Stimulated activated CD4-positive, alpha-beta T cell treated with anti-CD3 and anti-CD28 coated beads, TNF-alpha, amount 100 ng/mL, for 24 hours (primary cell): Measurements from ENCODE around the gene SLC39A13.

Experiments used
- DNase-seq, 3 experiments: peaks; one replicate each; pipeline ENCODE4 v3.0.0-alpha.2; 2020; ENCODE audit warnings: low read depth in 3 of 3

Gene SLC39A13

GRCh38 chr11:47430524-47430923, 22.1 kb downstream of the SLC39A13 start:
- no peak for DNase-seq

GRCh38 chr11:47431356-47432083, 23.1 kb downstream of the SLC39A13 start:
- no peak for DNase-seq

DNA sequence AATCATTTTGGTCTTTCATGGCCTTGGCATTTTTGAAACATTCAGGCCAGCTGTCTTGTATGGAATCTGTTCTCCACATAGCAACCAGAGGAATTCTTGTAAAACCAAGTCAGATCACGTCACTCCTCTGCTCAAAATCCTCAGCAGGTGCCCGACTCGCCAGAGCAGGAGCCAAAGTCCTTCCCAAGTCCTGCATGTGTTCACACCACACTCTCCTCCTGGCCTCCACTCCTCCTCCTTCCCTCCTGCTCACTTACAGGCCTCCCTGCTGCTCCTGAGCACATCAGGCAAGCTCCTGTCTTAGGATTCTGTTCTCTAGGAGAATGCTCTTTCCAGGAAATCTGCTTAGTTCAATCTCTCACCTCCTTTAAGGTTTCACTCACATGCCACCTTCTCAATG, 24.8 kb downstream of the SLC39A13 start:
- no peak for DNase-seq

DNA sequence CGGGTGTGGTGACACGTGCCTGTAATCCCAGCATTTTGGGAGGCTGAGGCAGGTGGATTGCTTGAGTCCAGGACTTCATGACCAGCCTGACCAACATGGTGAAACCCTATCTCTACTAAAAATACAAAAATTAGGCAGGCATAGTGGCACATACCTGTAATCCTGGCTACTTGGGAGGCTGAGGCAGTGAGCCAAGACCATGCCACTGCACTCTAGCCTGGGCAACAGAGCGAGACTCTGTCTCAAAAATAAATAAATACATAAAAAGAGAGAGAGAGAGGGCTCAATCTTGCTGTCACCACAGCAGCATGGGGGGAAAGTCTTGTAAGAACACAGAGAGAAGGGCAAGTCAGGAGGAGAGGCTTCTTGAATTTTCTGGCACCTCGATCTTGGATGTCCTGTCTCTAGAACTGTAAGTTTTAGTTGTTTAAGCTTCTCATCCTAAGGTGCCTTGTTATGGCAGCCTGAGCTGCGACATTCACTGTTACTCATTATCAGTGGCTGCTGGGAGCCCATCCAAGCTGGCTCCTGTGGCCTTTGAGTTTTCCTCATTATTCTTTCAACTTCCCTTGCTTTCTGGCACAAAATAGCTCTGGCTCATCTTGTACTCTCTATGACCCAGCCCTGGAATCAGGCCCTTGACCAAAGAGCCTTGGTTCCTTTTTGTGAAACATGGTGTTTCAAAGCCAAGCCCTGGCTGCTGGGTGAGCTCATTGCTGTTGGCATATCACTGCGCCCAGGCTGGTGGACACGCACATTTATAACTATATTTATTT, 25.8 kb downstream of the SLC39A13 start:
- no peak for DNase-seq

DNA sequence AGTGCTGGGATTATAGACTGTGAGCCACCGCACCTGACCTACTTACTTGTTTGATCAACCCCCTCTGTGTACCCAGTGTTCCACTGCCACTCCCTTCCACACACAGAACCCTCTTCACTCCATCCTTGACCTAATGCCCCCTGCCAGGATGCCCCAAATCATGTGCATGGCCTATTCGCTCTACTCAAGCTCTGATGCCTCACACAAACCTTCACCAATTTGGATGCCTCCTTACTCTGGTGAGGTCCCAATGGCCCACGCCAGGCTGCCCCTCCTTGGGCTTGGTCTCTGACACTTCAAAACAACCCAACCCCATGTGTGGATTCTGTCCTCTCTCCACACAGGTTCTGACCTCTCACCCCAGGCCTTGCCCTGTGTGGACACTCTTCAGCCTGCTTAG, 27.3 kb downstream of the SLC39A13 start:
- no peak for DNase-seq

DNA sequence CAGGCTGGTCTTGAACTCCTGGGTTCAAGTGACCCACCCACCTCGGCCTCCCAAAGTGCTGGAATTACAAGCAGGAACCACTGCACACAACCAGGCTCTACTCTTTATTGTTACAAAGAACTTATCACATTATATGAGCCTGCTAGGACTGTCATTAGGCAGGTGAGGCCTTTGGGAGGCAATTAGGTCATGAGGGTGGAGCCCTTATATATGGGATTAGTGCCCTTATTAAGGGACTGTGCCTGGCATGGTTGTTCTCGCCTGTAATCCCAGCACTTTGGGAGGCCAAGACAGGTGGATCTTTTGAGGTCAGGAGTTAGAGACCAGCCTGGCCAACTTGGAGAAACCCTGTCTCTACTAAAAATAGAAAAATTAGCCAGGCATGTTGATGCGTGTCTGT, 28.3 kb downstream of the SLC39A13 start:
- no peak for DNase-seq

DNA sequence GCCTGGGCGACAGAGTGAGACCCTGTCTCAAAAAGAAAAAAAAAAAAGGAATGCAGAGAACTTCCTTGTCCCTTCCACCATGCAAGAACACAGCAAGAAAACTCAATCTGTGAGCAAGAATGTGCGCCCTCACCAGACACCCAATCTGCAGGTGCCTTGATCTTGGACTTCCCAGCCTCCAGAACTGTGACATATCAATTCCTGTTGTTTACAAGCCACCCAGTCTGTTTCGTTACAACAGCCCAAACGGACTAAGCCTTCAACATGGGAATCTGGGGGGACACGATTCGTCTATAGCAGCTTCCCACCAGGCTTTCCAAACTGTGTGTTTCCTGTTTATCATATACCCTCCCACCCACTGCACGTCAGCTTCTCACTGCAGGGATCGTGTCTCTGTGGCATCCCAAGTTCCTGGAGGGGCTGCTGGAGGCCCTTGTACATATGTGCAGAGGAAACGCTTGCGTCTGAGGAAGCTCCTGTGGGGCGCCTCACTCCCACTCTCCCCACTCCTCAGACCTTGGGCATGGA, 28.9 kb downstream of the SLC39A13 start:
- no peak for DNase-seq

DNA sequence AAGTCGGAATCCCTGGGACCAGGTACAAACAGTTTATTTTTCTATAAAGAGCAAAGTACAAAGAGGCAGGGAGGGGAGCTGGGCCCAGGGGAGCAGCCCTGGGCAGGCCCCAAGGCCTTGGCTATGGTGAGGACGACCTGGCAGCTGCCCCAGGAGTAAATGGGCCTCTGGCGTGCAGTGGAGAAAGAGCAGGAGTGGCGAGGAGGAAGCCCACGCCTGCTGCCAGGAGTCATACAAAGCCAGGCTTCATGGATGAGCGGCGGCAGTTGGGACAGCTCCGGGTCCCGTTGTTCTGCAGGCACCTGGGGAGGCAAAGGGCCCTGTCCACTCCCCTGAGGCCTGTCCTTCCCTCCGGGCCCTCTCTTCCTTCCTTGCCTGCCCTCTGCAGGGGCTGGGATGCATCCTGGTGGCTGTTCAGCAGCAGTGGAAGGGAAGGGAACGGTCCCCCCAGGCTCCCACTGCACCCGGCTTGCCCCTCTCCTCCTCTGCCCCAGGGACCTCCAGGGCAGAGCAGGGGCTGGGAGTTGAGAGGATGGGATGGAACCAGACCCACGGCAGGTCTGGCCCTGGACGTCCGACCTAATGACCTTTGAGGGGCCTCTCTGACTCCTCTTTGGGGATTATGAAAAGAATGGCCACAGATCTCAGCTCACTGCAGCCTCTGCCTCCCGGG, 29.5 kb downstream of the SLC39A13 start:
- DNase-seq: no peak

DNA sequence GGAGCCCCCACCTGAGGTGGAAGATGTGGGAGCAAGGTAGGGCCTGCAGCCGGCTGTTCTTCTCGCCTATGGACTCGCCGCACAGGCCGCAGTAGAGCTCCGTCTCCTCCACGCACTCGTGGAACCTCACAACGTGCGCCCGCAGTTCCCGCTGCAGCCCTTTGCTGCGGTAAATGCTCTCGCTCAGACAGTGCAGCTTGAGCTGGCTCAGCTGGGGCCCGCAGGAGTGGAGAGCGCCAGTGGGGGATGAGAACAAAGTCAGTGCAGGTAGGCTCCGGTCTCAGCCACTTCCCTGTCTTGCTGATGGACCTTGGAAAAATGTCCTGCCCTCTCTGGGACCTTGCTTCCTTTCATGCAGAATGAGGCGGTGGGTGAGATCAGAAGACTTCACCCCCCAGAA, 30.3 kb downstream of the SLC39A13 start:
- DNase-seq: no peak

DNA sequence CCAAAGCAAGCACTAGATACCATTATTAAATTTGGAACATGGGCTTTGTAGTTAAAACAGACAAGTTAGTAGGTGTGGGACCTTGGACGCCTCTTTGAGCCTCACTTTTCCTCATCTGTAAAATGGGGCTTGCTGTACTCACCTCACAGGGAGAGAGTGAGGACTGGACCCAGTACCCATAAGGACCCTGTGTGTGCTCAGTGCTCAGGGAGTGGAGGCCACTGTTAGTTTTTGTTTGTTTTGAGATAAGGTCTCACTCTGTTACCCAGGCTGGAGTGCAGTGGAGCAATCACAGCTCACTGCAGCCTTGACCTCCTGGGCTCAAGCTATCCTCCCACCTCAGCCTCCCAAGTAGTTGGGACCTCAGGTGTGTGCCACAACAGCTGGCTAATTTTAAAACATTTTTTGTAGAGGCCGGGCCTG, 31.7 kb downstream of the SLC39A13 start:
- DNase-seq: no peak

DNA sequence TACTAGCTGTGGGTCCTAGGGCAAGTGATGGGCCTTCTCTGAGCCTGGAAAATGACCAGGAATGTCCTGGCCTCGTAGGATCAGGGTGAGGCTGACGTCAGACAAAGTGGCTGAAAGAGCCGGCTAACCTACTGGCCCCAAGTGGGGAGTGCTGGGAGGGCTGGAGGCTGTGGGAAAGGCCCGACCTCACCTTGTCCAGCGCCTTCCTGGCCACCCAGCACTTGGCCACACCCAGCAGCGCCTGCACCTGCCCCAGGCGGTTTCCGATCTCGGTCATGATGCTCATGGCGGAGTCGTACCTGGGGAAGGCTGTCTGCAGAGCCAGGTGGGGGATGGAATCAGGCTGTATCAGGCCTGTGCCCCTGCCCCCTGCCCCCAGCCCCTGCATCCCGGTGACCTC, 33.0 kb downstream of the SLC39A13 start:
- DNase-seq: no peak

DNA sequence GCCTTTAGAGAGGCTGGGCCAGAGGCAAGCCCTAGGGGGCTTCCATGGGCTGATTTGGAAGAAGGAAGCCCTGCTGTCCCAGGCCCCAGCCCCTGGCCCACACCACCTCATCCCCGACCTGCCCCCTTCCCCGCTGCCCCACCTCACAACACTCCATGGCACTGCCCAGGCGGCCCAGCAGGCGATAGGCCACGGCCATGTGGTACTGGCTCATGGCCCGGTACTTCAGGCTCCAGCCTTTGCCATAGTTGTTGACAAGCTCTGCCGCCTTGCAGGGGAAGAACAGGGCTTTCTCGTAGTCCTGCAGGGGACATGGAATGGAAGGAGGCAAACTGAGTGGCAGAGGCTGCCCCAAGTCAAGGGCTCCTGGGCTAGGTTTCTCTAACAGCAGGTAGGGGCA, 34.1 kb downstream of the SLC39A13 start:
- DNase-seq: no peak

DNA sequence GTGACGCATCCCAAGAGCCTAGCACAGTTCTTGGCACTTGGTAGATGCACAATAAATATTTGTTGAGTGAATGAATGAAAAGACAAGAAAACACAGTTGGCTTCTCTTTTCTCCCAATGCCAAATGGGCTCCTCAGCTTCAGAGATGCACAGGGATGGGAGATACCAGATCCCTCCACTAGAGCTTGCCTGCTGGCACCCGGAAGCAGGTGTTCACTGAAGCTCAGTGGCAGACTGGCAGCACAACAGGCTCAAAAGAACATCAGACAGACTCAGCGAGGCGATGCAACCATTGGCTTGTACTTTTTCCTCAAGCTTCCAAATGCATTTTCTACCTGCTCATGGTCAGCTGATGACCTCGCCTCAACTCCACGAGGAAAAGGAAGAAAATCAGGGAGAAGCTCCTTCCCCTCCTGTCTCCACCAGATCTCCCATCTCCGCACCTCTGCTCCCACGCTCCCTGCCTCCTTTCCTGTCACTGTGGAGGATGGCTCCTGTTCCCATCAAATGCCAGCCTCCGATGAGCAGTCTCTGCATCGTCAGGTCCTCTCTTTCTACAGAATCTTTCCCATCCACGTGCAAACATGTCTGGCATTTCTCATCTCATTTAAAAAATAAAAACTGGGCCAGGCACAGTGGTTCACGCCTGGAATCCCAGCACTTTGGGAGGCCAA, 34.8 kb downstream of the SLC39A13 start:
- no peak for DNase-seq

- DNase-seq: no peak
These were observed 35.4 kb downstream of the SLC39A13 start for GRCh38 chr11:47443817-47444216.

GRCh38 chr11:47445840-47446239, 37.5 kb downstream of the SLC39A13 start:
- no peak for DNase-seq

DNA sequence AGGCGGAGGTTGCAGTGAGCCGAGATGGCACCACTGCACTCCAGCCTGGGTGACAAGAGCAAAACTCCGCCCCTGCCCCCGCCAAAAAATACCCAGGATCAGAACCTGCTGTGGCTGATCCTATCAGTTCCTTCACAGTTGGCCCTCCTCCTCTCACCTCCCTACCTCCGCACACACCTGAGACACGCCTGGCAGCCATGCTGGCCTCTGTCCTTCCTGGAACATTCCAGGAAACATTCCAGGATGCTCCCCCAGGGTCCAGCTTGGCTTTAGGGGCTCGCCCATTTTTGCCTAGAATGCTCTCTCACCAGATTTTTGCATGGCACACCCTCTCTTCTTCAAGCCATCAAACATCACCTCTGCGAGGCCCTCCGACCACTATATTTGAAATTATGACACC, 38.4 kb downstream of the SLC39A13 start:
- DNase-seq: no peak

DNA sequence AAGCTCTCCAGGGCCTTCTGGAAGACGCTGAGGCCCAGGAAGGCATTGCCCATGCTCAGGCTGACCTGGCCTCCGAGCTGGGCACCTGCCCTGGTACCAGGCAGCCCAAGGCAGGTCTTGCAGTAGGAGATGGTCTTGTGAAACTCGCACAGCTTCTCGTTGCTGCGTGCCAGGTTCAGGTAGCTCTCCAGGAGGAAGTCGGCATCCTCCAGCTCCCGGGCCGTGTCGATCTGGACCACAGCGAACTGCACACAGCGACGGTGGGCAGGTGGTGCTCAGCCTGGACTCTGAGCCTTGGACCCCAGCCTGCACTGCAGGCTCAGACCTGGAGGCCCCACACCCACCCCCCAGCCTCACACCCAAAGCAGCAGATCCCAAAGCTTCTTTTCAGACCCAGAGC, 39.5 kb downstream of the SLC39A13 start:
- no peak for DNase-seq

- no peak for DNase-seq
These were observed 40.4 kb downstream of the SLC39A13 start, which contains the start of gene RAPSN for GRCh38 chr11:47448566-47449427. Gene RAPSN, minus strand, starts transcription at chr11:47449136. Its CDS starts 172 bp downstream, at chr11:47448964.

GRCh38 chr11:47449541-47449940, 41.2 kb downstream of the SLC39A13 start:
- no peak for DNase-seq

- DNase-seq: no peak
These were observed 43.0 kb downstream of the SLC39A13 start for GRCh38 chr11:47451436-47451835.

GRCh38 chr11:47451990-47452389, 43.6 kb downstream of the SLC39A13 start:
- no peak for DNase-seq
